Activated effector memory CD4-positive, alpha-beta T cell treated with anti-CD3 and anti-CD28 coated beads, Interleukin-2, amount 50 U/mL, for 16 hours (primary cell): Measurements from ENCODE around the gene ZNF724.

Experiments
- DNase-seq: peaks from one replicate; pipeline ENCODE4 v3.0.0-alpha.2; 2020

ZNF724 gene

DNA sequence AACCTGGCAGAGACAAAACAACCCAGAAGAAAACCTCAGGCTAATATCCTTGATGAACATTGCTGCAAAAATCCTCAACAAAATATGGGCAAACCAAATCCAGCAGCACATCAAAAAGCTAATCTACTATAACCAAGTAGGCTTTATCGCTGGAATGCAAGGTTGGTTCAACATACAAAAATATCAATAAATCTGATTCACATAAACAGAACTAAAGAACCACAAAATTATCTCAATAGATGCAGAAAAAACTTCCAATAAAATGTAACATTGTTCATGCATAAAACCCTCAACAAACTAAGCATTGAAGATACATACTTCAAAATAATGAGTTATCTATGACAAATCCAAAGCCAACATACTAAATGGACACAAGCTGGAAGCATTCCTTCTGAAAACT, 8.8 kb downstream of the ZNF724 start:
- DNase-seq = no peak

GRCh38 chr19:23222998-23223652, 27.1 kb downstream of the ZNF724 start:
- DNase-seq = no peak

DNA sequence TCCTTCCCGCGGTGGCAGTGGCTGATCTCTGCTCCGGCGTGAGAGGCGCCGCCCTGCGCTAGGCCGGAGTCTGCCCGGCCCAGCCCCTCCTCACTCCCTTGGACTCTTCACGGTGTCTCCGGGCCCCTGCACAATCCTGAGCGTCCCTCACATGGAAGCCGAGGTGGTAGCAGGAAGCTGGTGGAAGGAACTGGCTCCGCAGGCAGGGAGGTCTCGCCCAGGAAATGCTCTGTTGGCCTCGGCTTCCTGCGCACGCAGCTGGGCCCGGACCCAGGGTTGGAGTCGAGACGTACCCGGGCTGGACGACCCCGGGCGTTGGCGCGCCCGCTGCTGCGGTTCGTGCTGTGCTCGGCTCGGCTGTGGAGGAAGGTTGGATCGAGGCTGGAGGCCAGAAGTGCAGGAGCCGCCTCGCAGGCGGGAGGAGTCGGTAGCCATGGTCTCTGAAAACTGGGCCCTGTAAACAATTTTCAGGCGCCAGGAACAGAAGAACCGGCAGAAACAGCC, 46.3 kb downstream of the ZNF724 start:
- no peak for DNase-seq

DNA sequence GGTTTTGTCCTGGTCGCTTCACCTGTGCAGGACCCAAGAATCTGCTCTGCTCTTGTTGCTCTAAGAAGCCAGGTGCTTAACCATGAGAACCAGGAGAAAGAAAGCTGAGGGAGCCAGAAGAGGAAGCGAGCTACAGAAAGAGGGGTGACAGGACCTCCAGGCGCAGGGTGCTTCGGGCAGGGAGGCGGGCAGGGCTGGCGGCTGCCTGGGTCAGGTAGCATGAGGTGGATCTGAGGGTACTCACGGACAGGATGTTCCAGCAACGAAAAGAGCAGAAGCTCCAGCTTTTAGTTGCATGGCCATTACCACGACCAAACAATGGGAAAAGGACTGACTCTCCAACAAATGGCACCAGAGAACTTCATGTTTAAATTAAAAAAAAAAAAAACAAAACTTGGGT, 59.9 kb downstream of the ZNF724 start:
- no peak for DNase-seq

DNA sequence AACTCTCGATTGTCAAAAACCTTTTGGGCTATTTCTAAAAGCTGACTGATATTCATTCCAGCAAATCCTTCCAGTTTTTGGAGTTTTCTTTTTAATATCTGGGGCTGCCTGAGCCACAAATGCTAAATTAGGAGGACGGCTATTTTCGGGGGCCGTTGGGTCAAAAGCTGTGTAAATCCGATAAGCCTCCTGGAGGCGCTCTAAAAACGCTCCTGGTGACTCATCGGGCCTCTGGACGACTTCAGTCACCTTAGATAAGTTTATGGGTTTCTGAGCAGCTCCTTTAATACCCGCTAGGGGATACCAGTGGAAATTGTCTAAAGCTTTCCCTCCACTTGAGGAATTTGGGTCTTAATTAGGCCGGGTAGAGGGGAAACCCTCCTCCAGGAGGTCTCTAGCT, 66.9 kb downstream of the ZNF724 start:
- DNase-seq = no peak
